HepG2 (cell line): Measurements from ENCODE around the gene HTRA2. TPM values are rescaled to one million over a fixed set of nuclear protein-coding genes. Genes with fewer than 3 reads are reported as not detected.
A peak's percentile ranks its signal among the peaks of the same experiment; 100 is the strongest.

Experiments used
- ATF3 ChIP-seq: sonication (generic); formaldehyde crosslinking; IDR thresholded peaks from 2 replicates; pipeline ENCODE4 v1.4.0; 2020; ENCODE audit warnings: missing genetic modification reagents
- ATF4 ChIP-seq, 2 experiments: fragments of 450-650 bp in 1 of 2; sonication (generic) in 1 of 2; formaldehyde crosslinking; IDR thresholded peaks; 2 replicates each; pipeline versions ENCODE4 v1.5.0 to v1.8.0; 2020 to 2022; ENCODE audit warnings: mild to moderate bottlenecking in 1 of 2, missing genetic modification reagents in 1 of 2
- CREBL2 ChIP-seq: sonication (generic); formaldehyde crosslinking; IDR thresholded peaks from 2 replicates; pipeline ENCODE4 v1.8.1; 2023; ENCODE audit warnings: missing genetic modification reagents, mild to moderate bottlenecking, borderline replicate concordance
- HIVEP1 ChIP-seq: sonication (generic); formaldehyde crosslinking; IDR thresholded peaks from 2 replicates; pipeline ENCODE4 v1.4.0; 2020; ENCODE audit warnings: mild to moderate bottlenecking, missing genetic modification reagents
- HOMEZ ChIP-seq: IDR thresholded peaks from 2 replicates; pipeline ENCODE4 v1.6.1; 2016; ENCODE audit warnings: low read depth
- HOXA3 ChIP-seq: sonication (generic); formaldehyde crosslinking; IDR thresholded peaks from 2 replicates; pipeline ENCODE4 v1.5.0; 2020; ENCODE audit warnings: missing genetic modification reagents
- HOXA7 ChIP-seq: sonication (generic); formaldehyde crosslinking; IDR thresholded peaks from 2 replicates; pipeline ENCODE4 v1.8.1; 2022; ENCODE audit warnings: mild to moderate bottlenecking, missing genetic modification reagents, moderate library complexity
- IKZF4 ChIP-seq: sonication (generic); formaldehyde crosslinking; IDR thresholded peaks from 2 replicates; pipeline ENCODE4 v1.5.1; 2020; ENCODE audit warnings: borderline replicate concordance, mild to moderate bottlenecking, low read depth, missing genetic modification reagents; ENCODE audit errors: not compliant biosample characterization
- KDM2A ChIP-seq: sonication (generic); formaldehyde crosslinking; IDR thresholded peaks from 2 replicates; pipeline ENCODE4 v1.4.0; 2020; ENCODE audit warnings: low read depth, missing genetic modification reagents, borderline replicate concordance
- MLX ChIP-seq: IDR thresholded peaks from 2 replicates; pipeline ENCODE4 v1.6.1; 2016
- NRL ChIP-seq: sonication (generic); formaldehyde crosslinking; IDR thresholded peaks from 2 replicates; pipeline ENCODE4 v1.5.0; 2020; ENCODE audit warnings: missing genetic modification reagents, mild to moderate bottlenecking, moderate library complexity, borderline replicate concordance
- PAXIP1 ChIP-seq: sonication (generic); formaldehyde crosslinking; conservative IDR thresholded peaks from 2 replicates; pipeline ENCODE4 v1.4.0; 2020; ENCODE audit warnings: mild to moderate bottlenecking, missing genetic modification reagents, moderate library complexity
- RFX1 ChIP-seq: fragments of 450-650 bp; IDR thresholded peaks from 2 replicates; pipeline ENCODE4 v1.6.1; 2017
- SNAI1 ChIP-seq: sonication (generic); formaldehyde crosslinking; IDR thresholded peaks from 2 replicates; pipeline ENCODE4 v1.5.0; 2020; ENCODE audit warnings: mild to moderate bottlenecking, missing genetic modification reagents, borderline replicate concordance
- SP1 ChIP-seq, 2 experiments: fragments of 450-650 bp in 1 of 2; sonication (generic) in 1 of 2; formaldehyde crosslinking in 1 of 2; IDR thresholded peaks; 2 replicates each; pipeline versions ENCODE4 v1.4.0 to v1.6.1; 2016 to 2020; ENCODE audit warnings: missing genetic modification reagents in 1 of 2
- WIZ ChIP-seq: sonication (generic); formaldehyde crosslinking; IDR thresholded peaks from 2 replicates; pipeline ENCODE4 v1.5.1; 2020; ENCODE audit warnings: mild to moderate bottlenecking, missing genetic modification reagents
- ZNF547 ChIP-seq: sonication (generic); formaldehyde crosslinking; IDR thresholded peaks from 2 replicates; pipeline ENCODE4 v1.5.1; 2020; ENCODE audit warnings: mild to moderate bottlenecking, missing genetic modification reagents
- ZNF557 ChIP-seq: sonication (generic); formaldehyde crosslinking; IDR thresholded peaks from 2 replicates; pipeline ENCODE4 v1.4.0; 2020; ENCODE audit warnings: missing genetic modification reagents
- ZNF672 ChIP-seq: sonication (generic); formaldehyde crosslinking; IDR thresholded peaks from 2 replicates; pipeline ENCODE4 v1.8.1; 2022; ENCODE audit warnings: missing genetic modification reagents
- ZNF781 ChIP-seq: sonication (generic); formaldehyde crosslinking; IDR thresholded peaks from 2 replicates; pipeline ENCODE4 v1.5.1; 2020; ENCODE audit warnings: borderline replicate concordance, mild to moderate bottlenecking, missing genetic modification reagents; ENCODE audit errors: not compliant biosample characterization
- polyA plus RNA-seq, 8 experiments: library from polyadenylated mRNA; depleted of rRNA in 3 of 8; stranded (reverse) in 7 of 8; unstranded in 1 of 8; fragments of >200 nt; fragmentation: Illumina TruSeq in 4 of 8; extraction: Trizol in 4 of 8; gene quantifications; 2 replicates each; pipeline versions ENCODE4 v1.2.1 to v1.2.3, GENCODE V29; 2011 to 2016; ENCODE audit warnings: low read depth in 4 of 8, missing spikeins in 1 of 8, mixed read lengths in 1 of 8; ENCODE audit not compliant: insufficient read depth in 1 of 8
- total RNA-seq, 5 experiments: library from RNA; depleted of rRNA; stranded (reverse); fragments of >200 nt; fragmentation: Illumina TruSeq; extraction: Trizol; gene quantifications; 2 replicates each; pipeline ENCODE4 v1.2.3, GENCODE V29; 2016; ENCODE audit warnings: low read depth in 1 of 5

The HTRA2 gene
- total and polyA plus RNA-seq, 2 of the 13 experiments (the other 11 are each of a cell fraction or from before 2014, with no cell fraction given) = 47.7 to 50.3 TPM

GRCh38 chr2:74512744-74513604 is 16.8 kb upstream of the HTRA2 start (continued):
- TF ChIP-seq HOMEZ (no peak), PAXIP1 (CRISPR knock-in tag) (peak; percentile 55), HOXA3 (CRISPR knock-in tag) (no peak; the same call in 1 of the 2 replicates), ZNF557 (no peak), IKZF4 (CRISPR knock-in tag) (no peak), WIZ (no peak), ZNF547 (CRISPR knock-in tag) (no peak), SNAI1 (no peak), HOXA7 (CRISPR knock-in tag) (no peak), ATF4 (CRISPR knock-in tag; IDR thresholded peaks at IDR 0.05) (no peak), MLX (no peak), NRL (CRISPR knock-in tag) (peak; percentile 52; the same call in 1 of the 2 replicates), ZNF672 (no peak), RFX1 (no peak), CREBL2 (CRISPR knock-in tag) (no peak), SP1 (IDR thresholded peaks at IDR 0.05) (no peak), SP1 (CRISPR knock-in tag; IDR thresholded peaks at IDR 0.05) (peak; percentile 10; the same call in 1 of the 2 replicates), ZNF781 (peak; percentile 36), HIVEP1 (CRISPR knock-in tag) (no peak), KDM2A (CRISPR knock-in tag) (peak; percentile 75; the same call in 1 of the 2 replicates), ATF3 (no peak)
